SIG-M5 (cell line): ENCODE data around the gene NCR2.
A peak's percentile ranks its signal among the peaks of the same experiment; 100 is the strongest.
"Not testable (repeated sequence)": the region's sequence is repeated elsewhere in the genome, so short reads cannot be mapped to it uniquely, and the experiment has no call there.

Source experiments
- DNase-seq: peaks from one replicate; lab custom pipeline; 2025; lab: John Stamatoyannopoulos, UW

The NCR2 gene, protein sequence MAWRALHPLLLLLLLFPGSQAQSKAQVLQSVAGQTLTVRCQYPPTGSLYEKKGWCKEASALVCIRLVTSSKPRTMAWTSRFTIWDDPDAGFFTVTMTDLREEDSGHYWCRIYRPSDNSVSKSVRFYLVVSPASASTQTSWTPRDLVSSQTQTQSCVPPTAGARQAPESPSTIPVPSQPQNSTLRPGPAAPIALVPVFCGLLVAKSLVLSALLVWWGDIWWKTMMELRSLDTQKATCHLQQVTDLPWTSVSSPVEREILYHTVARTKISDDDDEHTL

GRCh38 chr6:41335296-41335695, at the start of gene NCR2:
Gene NCR2, plus strand, starts transcription at chr6:41335608. Its CDS starts 269 bp downstream, at chr6:41335877.
- no peak for DNase-seq

GRCh38 chr6:41286544-41287346, 48.7 kb upstream of the NCR2 start, which contains the start of gene TREM1:
Gene TREM1, minus strand, starts transcription at chr6:41286682. Its CDS starts 27 bp downstream, at chr6:41286655.
- peak; percentile 64 for DNase-seq

DNA sequence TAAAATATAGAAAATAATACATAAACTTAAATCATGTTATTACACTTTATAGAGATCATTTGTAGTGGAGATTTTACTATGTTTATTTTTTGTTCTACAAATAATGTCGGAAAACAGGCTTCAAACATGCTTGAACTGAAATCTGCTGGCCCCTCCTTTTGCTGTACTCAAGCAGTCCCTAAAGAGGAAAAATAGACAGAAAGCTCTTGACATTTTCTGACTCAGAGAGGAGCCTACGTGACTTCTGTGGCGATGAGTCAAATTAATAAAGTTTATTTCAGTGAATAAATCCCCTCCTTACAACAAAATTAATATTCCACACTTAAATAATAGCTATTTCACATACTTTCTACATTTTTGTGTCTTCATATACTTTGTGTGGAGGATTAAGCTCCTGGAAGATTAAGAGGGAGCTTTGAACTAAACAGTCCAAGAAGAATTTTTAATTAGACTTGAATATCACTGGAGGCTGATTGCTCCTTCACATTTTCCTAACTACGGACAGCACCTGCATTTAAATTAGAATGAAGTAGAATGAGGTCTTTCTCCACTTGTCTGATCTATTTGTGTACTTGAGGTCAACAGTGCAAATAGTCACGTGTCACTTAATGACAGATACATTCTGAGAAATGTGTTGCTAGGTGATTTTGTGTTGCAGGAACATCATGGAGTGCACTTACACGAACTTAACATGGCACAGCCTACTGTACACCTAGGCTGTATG, 47.2 kb upstream of the NCR2 start:
- DNase-seq, result no peak

DNA sequence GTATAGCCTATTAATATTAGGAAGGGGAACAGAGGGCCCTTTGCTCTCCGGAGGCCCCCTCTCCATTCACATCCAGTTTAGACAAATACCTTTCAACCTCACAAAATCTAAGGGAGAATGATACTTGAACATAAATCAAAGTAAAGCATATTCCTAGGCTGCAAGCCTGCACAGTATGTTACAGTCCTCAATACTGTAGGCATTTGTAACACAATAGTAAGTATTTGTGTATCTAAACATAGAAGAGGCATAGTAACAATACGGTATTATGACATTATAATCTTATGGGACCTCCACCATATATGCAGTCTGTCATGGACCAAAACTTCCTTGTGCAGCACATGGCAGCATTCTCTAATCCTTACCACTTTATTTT, 46.7 kb upstream of the NCR2 start:
- DNase-seq, result no peak

DNA sequence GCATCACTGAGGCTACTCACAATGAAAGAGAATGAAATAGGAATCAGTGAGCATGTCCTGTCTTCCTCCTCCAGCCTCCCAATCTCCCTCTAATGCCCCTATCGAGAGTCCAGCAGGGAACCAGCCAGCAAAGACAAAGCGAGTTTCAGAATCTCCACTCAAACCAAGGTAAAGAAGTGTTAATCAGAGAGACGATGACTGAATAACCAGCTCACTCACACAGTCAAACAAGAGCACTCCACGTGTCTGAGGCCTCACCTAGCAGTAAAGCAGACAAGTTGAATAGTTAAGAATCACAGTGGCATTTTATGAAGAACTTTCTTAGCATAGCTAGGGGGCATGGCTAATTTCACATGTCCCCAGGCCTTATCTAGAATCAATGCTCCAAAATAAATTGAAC, 45.6 kb upstream of the NCR2 start:
- DNase-seq, result no peak

- DNase-seq, result no peak
Measured at GRCh38 chr6:41291717-41292116, 43.7 kb upstream of the NCR2 start.

- DNase-seq, result no peak
Measured at GRCh38 chr6:41294214-41294872, 41.1 kb upstream of the NCR2 start.

DNA sequence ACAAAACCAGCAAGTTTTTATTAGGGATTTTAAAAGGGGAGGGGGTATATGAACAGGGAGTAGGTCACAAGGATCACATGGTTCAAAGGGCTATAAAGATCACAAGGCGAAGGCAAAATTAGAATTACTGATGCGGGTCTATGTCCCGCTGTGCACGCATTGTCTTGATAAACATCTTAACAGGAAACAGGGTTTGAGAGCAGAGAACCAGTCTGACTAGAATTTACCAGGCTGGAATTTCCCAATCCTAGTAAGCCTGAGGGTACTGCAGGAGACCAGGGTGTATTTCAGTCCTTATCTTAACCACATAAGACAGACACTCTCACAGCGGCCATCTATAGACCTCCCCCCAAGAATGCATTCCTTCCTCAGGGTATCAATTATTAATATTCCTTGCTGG, 38.2 kb upstream of the NCR2 start:
- not testable (repeated sequence) for DNase-seq

GRCh38 chr6:41298785-41299502, 36.5 kb upstream of the NCR2 start:
- no peak for DNase-seq

- no peak for DNase-seq
Measured at GRCh38 chr6:41302638-41303037, 32.8 kb upstream of the NCR2 start.

GRCh38 chr6:41306187-41306854, 29.1 kb upstream of the NCR2 start:
- DNase-seq, result no peak

GRCh38 chr6:41315203-41315602, 20.2 kb upstream of the NCR2 start:
- DNase-seq, result no peak

- no peak for DNase-seq
Measured at GRCh38 chr6:41315943-41316620, 19.3 kb upstream of the NCR2 start.

DNA sequence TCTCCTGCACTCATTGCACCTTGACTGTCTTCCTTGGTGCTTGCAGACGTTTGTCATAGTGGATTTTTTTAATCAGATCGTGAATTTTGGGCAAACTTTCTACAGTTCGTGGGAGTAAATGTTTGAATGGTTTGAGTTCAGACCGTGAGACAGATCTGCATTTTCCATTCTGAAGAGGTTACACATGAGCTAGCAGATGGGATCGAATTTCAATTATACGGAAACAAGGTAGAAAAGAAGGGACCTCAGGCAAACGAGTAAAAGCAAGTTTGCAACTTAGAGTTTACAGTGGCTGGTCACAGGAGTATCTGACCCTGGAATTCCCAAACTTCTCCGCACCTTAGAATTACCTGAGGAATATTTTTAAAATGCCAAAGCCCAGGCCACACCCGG, 17.2 kb upstream of the NCR2 start:
- no peak for DNase-seq

- DNase-seq, result no peak
Measured at GRCh38 chr6:41318654-41319565, 16.5 kb upstream of the NCR2 start.

GRCh38 chr6:41321183-41321582, 14.2 kb upstream of the NCR2 start:
- DNase-seq, result no peak

- no peak for DNase-seq
Measured at GRCh38 chr6:41325446-41326066, 9.9 kb upstream of the NCR2 start.

GRCh38 chr6:41326092-41326491, 9.3 kb upstream of the NCR2 start:
- no peak for DNase-seq

DNA sequence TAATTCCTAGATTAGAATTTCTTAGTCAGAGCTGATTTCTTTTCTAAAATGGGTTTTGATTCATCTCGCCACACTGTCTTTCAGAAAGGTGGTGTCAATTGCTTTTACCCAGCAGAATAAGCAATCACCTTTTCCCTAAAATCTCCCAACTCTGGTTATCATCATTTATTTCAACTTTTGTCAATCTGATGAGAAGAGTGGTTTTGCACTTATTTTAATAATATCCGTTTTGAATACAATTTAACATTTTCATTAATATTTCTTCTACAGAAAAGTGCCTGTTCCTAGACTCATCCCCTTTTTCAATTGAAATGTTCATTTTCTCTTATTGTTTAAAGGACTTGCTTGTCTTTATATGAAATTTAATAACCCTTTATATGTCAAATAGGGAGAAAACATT, 8.2 kb upstream of the NCR2 start:
- no peak for DNase-seq
